NCI-H187 (cell line): ENCODE measurements around the gene SIPA1.
"Not testable (repeated sequence)": the region's sequence is repeated elsewhere in the genome, so short reads cannot be mapped to it uniquely, and the experiment has no call there.

Source experiments
- DNase-seq, 2 experiments: peaks; one replicate each; lab custom pipeline; 2025; lab: John Stamatoyannopoulos, UW

Gene SIPA1

GRCh38 chr11:65623177-65623576 lies 14.7 kb upstream of the SIPA1 start:
- no peak for DNase-seq

GRCh38 chr11:65623852-65624616 lies 13.9 kb upstream of the SIPA1 start:
- no peak for DNase-seq

GRCh38 chr11:65624931-65625627 lies 12.8 kb upstream of the SIPA1 start:
- DNase-seq, result no peak

- no peak for DNase-seq
These were observed 12.1 kb upstream of the SIPA1 start for GRCh38 chr11:65625628-65626342.

- no peak for DNase-seq
These were observed 10.7 kb upstream of the SIPA1 start for GRCh38 chr11:65627202-65627601.

GRCh38 chr11:65629579-65629978 lies 8.3 kb upstream of the SIPA1 start:
- DNase-seq, result no peak

GRCh38 chr11:65630215-65630614 lies 7.7 kb upstream of the SIPA1 start:
- no peak for DNase-seq

- no peak for DNase-seq
These were observed 4.4 kb upstream of the SIPA1 start for GRCh38 chr11:65633390-65634108.

- DNase-seq, result no peak
These were observed 3.8 kb upstream of the SIPA1 start for GRCh38 chr11:65634109-65634436.

- no peak for DNase-seq
These were observed 3.5 kb upstream of the SIPA1 start for GRCh38 chr11:65634440-65634839.

- no peak for DNase-seq
These were observed 2.8 kb upstream of the SIPA1 start for GRCh38 chr11:65634905-65635731.

- no peak for DNase-seq
These were observed 1.5 kb upstream of the SIPA1 start for GRCh38 chr11:65636108-65637031.

- DNase-seq, result no peak
These were observed 806 bp upstream of the SIPA1 start for GRCh38 chr11:65637032-65637557.

- DNase-seq, result not testable (repeated sequence)
These were observed 1.3 kb downstream of the SIPA1 start for GRCh38 chr11:65639228-65639597.

GRCh38 chr11:65639623-65640482 lies 2.0 kb downstream of the SIPA1 start:
- DNase-seq, result no peak

- DNase-seq, result no peak
These were observed 2.8 kb downstream of the SIPA1 start for GRCh38 chr11:65640483-65641296.

- no peak for DNase-seq
These were observed 3.6 kb downstream of the SIPA1 start for GRCh38 chr11:65641297-65642013.
